Activated naive CD4-positive, alpha-beta T cell treated with anti-CD3 and anti-CD28 coated beads for 36 hours (primary cell): ENCODE data around the gene EML4. TPM values are rescaled to one million over a fixed set of nuclear protein-coding genes. Genes with fewer than 3 reads are reported as not detected.
A peak's percentile ranks its signal among the peaks of the same experiment; 100 is the strongest.

Experiments used
- CTCF ChIA-PET: fragments of 350-600 bp; sonication (Branson Sonifier 250); formaldehyde crosslinking; loops from one replicate; lab custom pipeline; 2021; ENCODE audit warnings: antibody characterized with exemption; lab: Charles Lee
- DNase-seq: peaks from one replicate; pipeline ENCODE4 v3.0.0-alpha.2; 2020
- H3K27ac Mint-ChIP-seq: one replicate; pipeline ENCODE4 v1.8.0; 2021; ENCODE audit warnings: mild to moderate bottlenecking, mixed read lengths
- H3K27me3 Mint-ChIP-seq: one replicate; pipeline ENCODE4 v1.8.0; 2021; ENCODE audit warnings: low read depth, mixed read lengths
- H3K36me3 Mint-ChIP-seq: one replicate; pipeline ENCODE4 v1.8.0; 2021; ENCODE audit warnings: low read depth, mixed read lengths
- H3K4me1 Mint-ChIP-seq: one replicate; pipeline ENCODE4 v1.8.0; 2021; ENCODE audit warnings: low read depth, mixed read lengths
- H3K4me3 Mint-ChIP-seq: one replicate; pipeline ENCODE4 v1.8.0; 2021; ENCODE audit warnings: mild to moderate bottlenecking, moderate library complexity, mixed read lengths
- H3K9me3 Mint-ChIP-seq: one replicate; pipeline ENCODE4 v1.8.0; 2021; ENCODE audit warnings: mixed read lengths
- intact Hi-C: fragments of 100-400 bp; cut with micrococcal nuclease; formaldehyde crosslinking; loops from one replicate; pipeline ENCODE4 v1.15.1; 2023
- total RNA-seq, 2 experiments: library from RNA; stranded (reverse); gene quantifications; one replicate each; pipeline ENCODE4 v1.2.3, GENCODE V29; 2021

EML4 gene
- total RNA-seq, 2 experiments from 2014 or later: 65.8 to 65.9 TPM

- CTCF ChIA-PET: interaction anchor here (0.5 kb wide), 1 partner anchor 77 kb away, joined by 3 read pairs; no protein-coding TSS in a partner anchor
- Mint-ChIP-seq H3K4me3 (no peak overlapping the region), H3K36me3 (peaks cover 30% of the 10 kb centered on the region), H3K27ac (no peak overlapping the region), H3K27me3 (no peaks in the 10 kb centered on the region), H3K4me1 (peaks cover 24% of the 10 kb centered on the region), H3K9me3 (no peaks in the 10 kb centered on the region)
- no peak for DNase-seq
- intact Hi-C loops: no loop called here
Measured at GRCh38 chr2:42286268-42286946, 117.3 kb downstream of the EML4 start.

- peak overlapping the region; percentile 59 for H3K27ac Mint-ChIP-seq
- H3K4me3 Mint-ChIP-seq: no peak overlapping the region
- no peak for DNase-seq
- intact Hi-C loops: no loop called here
- H3K27me3 Mint-ChIP-seq: no peaks in the 10 kb centered on the region
- CTCF ChIA-PET: no interaction called here
- H3K36me3 Mint-ChIP-seq: peaks cover 32% of the 10 kb centered on the region
- no peaks in the 10 kb centered on the region for H3K9me3 Mint-ChIP-seq
- peaks cover 24% of the 10 kb centered on the region for H3K4me1 Mint-ChIP-seq
Measured at GRCh38 chr2:42288811-42289210, 119.7 kb downstream of the EML4 start.

GRCh38 chr2:42289222-42289621 lies 120.1 kb downstream of the EML4 start:
- intact Hi-C loops: no loop called here
- CTCF ChIA-PET: no interaction called here
- H3K27ac Mint-ChIP-seq: peak overlapping the region; percentile 59

GRCh38 chr2:42290005-42290404 lies 120.9 kb downstream of the EML4 start:
- H3K27me3 Mint-ChIP-seq: no peaks in the 10 kb centered on the region
- DNase-seq: no peak
- H3K27ac Mint-ChIP-seq: no peak overlapping the region
- intact Hi-C loops: no loop called here
- no peaks in the 10 kb centered on the region for H3K9me3 Mint-ChIP-seq
- CTCF ChIA-PET: interaction anchor here (0.7 to 1.1 kb wide), 3 partner anchors 39 to 203 kb away, joined by 3 to 6 read pairs (median 3); no protein-coding TSS in a partner anchor
- H3K36me3 Mint-ChIP-seq: peaks cover 33% of the 10 kb centered on the region
- H3K4me3 Mint-ChIP-seq: no peak overlapping the region
- H3K4me1 Mint-ChIP-seq: peaks cover 27% of the 10 kb centered on the region

More at GRCh38 chr2:42289222-42289621, 120.1 kb downstream of the EML4 start:
- H3K4me1 Mint-ChIP-seq: peaks cover 24% of the 10 kb centered on the region
- H3K9me3 Mint-ChIP-seq: no peaks in the 10 kb centered on the region
- peaks cover 32% of the 10 kb centered on the region for H3K36me3 Mint-ChIP-seq
- H3K4me3 Mint-ChIP-seq: no peak overlapping the region
- no peak for DNase-seq
- H3K27me3 Mint-ChIP-seq: no peaks in the 10 kb centered on the region

GRCh38 chr2:42293019-42293418 lies 123.9 kb downstream of the EML4 start:
- no peak overlapping the region for H3K4me3 Mint-ChIP-seq
- H3K36me3 Mint-ChIP-seq: peaks cover 46% of the 10 kb centered on the region
- no peaks in the 10 kb centered on the region for H3K9me3 Mint-ChIP-seq
- CTCF ChIA-PET: no interaction called here
- intact Hi-C loops: no loop called here
- H3K27me3 Mint-ChIP-seq: no peaks in the 10 kb centered on the region
- peak overlapping the region; percentile 14 for H3K27ac Mint-ChIP-seq
- peaks cover 42% of the 10 kb centered on the region for H3K4me1 Mint-ChIP-seq
- no peak for DNase-seq

- CTCF ChIA-PET: interaction anchor here (1.0 kb wide), 1 partner anchor 210 kb away, joined by 4 read pairs; no protein-coding TSS in a partner anchor
- Mint-ChIP-seq H3K36me3 (peaks cover 51% of the 10 kb centered on the region), H3K4me1 (peaks cover 44% of the 10 kb centered on the region), H3K4me3 (no peak overlapping the region), H3K27ac (peak overlapping the region; percentile 71), H3K27me3 (no peaks in the 10 kb centered on the region), H3K9me3 (no peaks in the 10 kb centered on the region)
- DNase-seq: peak; percentile 11
- intact Hi-C loops: loop anchor here (1.0 kb wide), 1 partner anchor 65 kb away; the partner anchor contains the start of gene COX7A2L
Measured at GRCh38 chr2:42296226-42296625, 127.1 kb downstream of the EML4 start.

- H3K4me1 Mint-ChIP-seq: peaks cover 44% of the 10 kb centered on the region
- H3K9me3 Mint-ChIP-seq: no peaks in the 10 kb centered on the region
- intact Hi-C loops: no loop called here
- H3K27me3 Mint-ChIP-seq: no peaks in the 10 kb centered on the region
- peak overlapping the region; percentile 7 for H3K27ac Mint-ChIP-seq
- no peak for DNase-seq
- no peak overlapping the region for H3K4me3 Mint-ChIP-seq
- CTCF ChIA-PET: no interaction called here
- peaks cover 44% of the 10 kb centered on the region for H3K36me3 Mint-ChIP-seq
Measured at GRCh38 chr2:42297322-42297936, 128.3 kb downstream of the EML4 start.

- H3K4me1 Mint-ChIP-seq: peaks cover 44% of the 10 kb centered on the region
- peaks cover 43% of the 10 kb centered on the region for H3K36me3 Mint-ChIP-seq
- no peak overlapping the region for H3K27ac Mint-ChIP-seq
- no peak for DNase-seq
- intact Hi-C loops: no loop called here
- H3K27me3 Mint-ChIP-seq: no peaks in the 10 kb centered on the region
- no peak overlapping the region for H3K4me3 Mint-ChIP-seq
- CTCF ChIA-PET: no interaction called here
- H3K9me3 Mint-ChIP-seq: no peaks in the 10 kb centered on the region
Measured at GRCh38 chr2:42298132-42298531, 129.0 kb downstream of the EML4 start.

- H3K27ac Mint-ChIP-seq: peak overlapping the region; percentile 21
- CTCF ChIA-PET: no interaction called here
Measured at GRCh38 chr2:42298996-42299754, 130.0 kb downstream of the EML4 start.

GRCh38 chr2:42300527-42300926 lies 131.4 kb downstream of the EML4 start:
- H3K27me3 Mint-ChIP-seq: no peaks in the 10 kb centered on the region
- no peak for DNase-seq
- CTCF ChIA-PET: interaction anchor here (0.6 to 1.8 kb wide), 3 partner anchors 16 to 513 kb away, joined by 3 to 5 read pairs (median 3); no protein-coding TSS in a partner anchor
- H3K4me1 Mint-ChIP-seq: peaks cover 42% of the 10 kb centered on the region
- intact Hi-C loops: no loop called here
- H3K27ac Mint-ChIP-seq: no peak overlapping the region
- H3K4me3 Mint-ChIP-seq: no peak overlapping the region
- no peaks in the 10 kb centered on the region for H3K9me3 Mint-ChIP-seq
- H3K36me3 Mint-ChIP-seq: peaks cover 47% of the 10 kb centered on the region

More at GRCh38 chr2:42298996-42299754, 130.0 kb downstream of the EML4 start:
- no peak for DNase-seq
- intact Hi-C loops: no loop called here
- H3K4me3 Mint-ChIP-seq: no peak overlapping the region
- H3K36me3 Mint-ChIP-seq: peaks cover 49% of the 10 kb centered on the region
- H3K9me3 Mint-ChIP-seq: no peaks in the 10 kb centered on the region
- H3K4me1 Mint-ChIP-seq: peaks cover 46% of the 10 kb centered on the region
- no peaks in the 10 kb centered on the region for H3K27me3 Mint-ChIP-seq

GRCh38 chr2:42303252-42303651 lies 134.1 kb downstream of the EML4 start:
- no peaks in the 10 kb centered on the region for H3K27me3 Mint-ChIP-seq
- H3K27ac Mint-ChIP-seq: no peak overlapping the region
- peaks cover 23% of the 10 kb centered on the region for H3K4me1 Mint-ChIP-seq
- H3K4me3 Mint-ChIP-seq: no peak overlapping the region
- H3K36me3 Mint-ChIP-seq: peaks cover 40% of the 10 kb centered on the region
- CTCF ChIA-PET: no interaction called here
- intact Hi-C loops: no loop called here
- no peak for DNase-seq
- no peaks in the 10 kb centered on the region for H3K9me3 Mint-ChIP-seq

GRCh38 chr2:42304059-42304713 lies 135.0 kb downstream of the EML4 start:
- Mint-ChIP-seq H3K4me1 (peaks cover 18% of the 10 kb centered on the region), H3K4me3 (no peak overlapping the region), H3K27ac (no peak overlapping the region), H3K9me3 (no peaks in the 10 kb centered on the region), H3K27me3 (no peaks in the 10 kb centered on the region), H3K36me3 (peaks cover 33% of the 10 kb centered on the region)
- CTCF ChIA-PET: interaction anchor here (1.4 kb wide), 1 partner anchor 214 kb away, joined by 3 read pairs; no protein-coding TSS in a partner anchor
- intact Hi-C loops: no loop called here
- DNase-seq: no peak
